Left renal cortex interstitium (tissue), 4 donors: ENCODE data around the gene POLR1B. TPM values are rescaled to one million over a fixed set of nuclear protein-coding genes. Genes with fewer than 3 reads are reported as not detected.
"Not testable (repeated sequence)": the region's sequence is repeated elsewhere in the genome, so short reads cannot be mapped to it uniquely, and the experiment has no call there.

Experiments
- DNase-seq, 4 donors: peaks; one replicate each; pipeline ENCODE4 v3.0.0-alpha.2; 2013; ENCODE audit warnings: low read depth in 4 of 4, low spot score in 2 of 4, missing footprints in 1 of 4
- polyA plus RNA-seq, 4 donors: library from polyadenylated mRNA; unstranded; fragments of 120-200 nt; gene quantifications; one replicate each; pipeline ENCODE4 v1.2.1, GENCODE V29; 2013; ENCODE audit not compliant: insufficient read length in 4 of 4

POLR1B gene
- polyA plus RNA-seq, 4 donors = 22.0 to 26.3 (median 23.0) TPM

- no peak for DNase-seq
Observed at GRCh38 chr2:112593736-112594135, 51.5 kb downstream of the POLR1B start.

GRCh38 chr2:112597537-112598322, 55.5 kb downstream of the POLR1B start:
- no peak for DNase-seq

GRCh38 chr2:112600634-112601033, 58.4 kb downstream of the POLR1B start:
- DNase-seq = no peak

- no peak for DNase-seq
Observed at GRCh38 chr2:112601754-112602153, 59.5 kb downstream of the POLR1B start.

GRCh38 chr2:112602917-112603316, 60.7 kb downstream of the POLR1B start:
- DNase-seq = no peak

GRCh38 chr2:112603731-112604130, 61.5 kb downstream of the POLR1B start:
- DNase-seq = no peak

GRCh38 chr2:112604952-112605351, 62.7 kb downstream of the POLR1B start:
- no peak for DNase-seq

GRCh38 chr2:112605926-112606325, 63.7 kb downstream of the POLR1B start:
- no peak for DNase-seq

GRCh38 chr2:112606547-112606946, 64.3 kb downstream of the POLR1B start:
- peak in 1 of 4 donors; percentile 24 for DNase-seq

- no peak for DNase-seq
Observed at GRCh38 chr2:112607680-112608438, 65.6 kb downstream of the POLR1B start.

- not testable (repeated sequence) for DNase-seq
Observed at GRCh38 chr2:112609320-112609719, 67.1 kb downstream of the POLR1B start.

- not testable (repeated sequence) for DNase-seq
Observed at GRCh38 chr2:112612283-112612682, 70.0 kb downstream of the POLR1B start.

- no peak for DNase-seq
Observed at GRCh38 chr2:112614201-112614840, 72.1 kb downstream of the POLR1B start.

- DNase-seq = no peak
Observed at GRCh38 chr2:112615051-112615450, 72.8 kb downstream of the POLR1B start.

- DNase-seq = not testable (repeated sequence)
Observed at GRCh38 chr2:112615798-112616197, 73.5 kb downstream of the POLR1B start.

GRCh38 chr2:112618383-112618782, 76.1 kb downstream of the POLR1B start:
- no peak for DNase-seq

- DNase-seq = no peak
Observed at GRCh38 chr2:112621790-112622527, 79.7 kb downstream of the POLR1B start.

GRCh38 chr2:112622528-112622849, 80.2 kb downstream of the POLR1B start:
- DNase-seq = no peak

GRCh38 chr2:112623913-112624777, 81.9 kb downstream of the POLR1B start:
- DNase-seq = no peak
